ENCODE data around the gene SRGAP2C.
"Not testable (repeated sequence)": the region's sequence is repeated elsewhere in the genome, so short reads cannot be mapped to it uniquely, and the experiment has no call there.

DNA sequence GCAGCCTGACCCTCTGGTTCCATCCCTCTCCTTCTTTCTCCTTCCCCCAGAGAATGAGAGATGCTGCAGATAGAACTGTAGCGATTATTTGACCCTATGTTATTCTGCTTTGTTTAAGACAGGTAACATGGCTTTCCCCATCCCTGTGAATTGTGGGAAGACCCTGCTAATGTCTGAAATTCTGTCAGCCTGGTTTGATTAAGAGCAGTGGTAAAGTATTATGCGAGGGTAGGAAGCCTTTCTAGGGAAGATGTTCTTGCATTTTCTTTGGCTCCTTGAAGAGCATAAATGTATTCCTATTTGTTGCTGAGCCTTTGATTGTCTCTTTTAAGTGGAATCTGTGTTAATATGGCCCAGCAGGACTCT lies 109.4 kb downstream of the SRGAP2C start:
- TF ChIP-seq, protein P1, sequence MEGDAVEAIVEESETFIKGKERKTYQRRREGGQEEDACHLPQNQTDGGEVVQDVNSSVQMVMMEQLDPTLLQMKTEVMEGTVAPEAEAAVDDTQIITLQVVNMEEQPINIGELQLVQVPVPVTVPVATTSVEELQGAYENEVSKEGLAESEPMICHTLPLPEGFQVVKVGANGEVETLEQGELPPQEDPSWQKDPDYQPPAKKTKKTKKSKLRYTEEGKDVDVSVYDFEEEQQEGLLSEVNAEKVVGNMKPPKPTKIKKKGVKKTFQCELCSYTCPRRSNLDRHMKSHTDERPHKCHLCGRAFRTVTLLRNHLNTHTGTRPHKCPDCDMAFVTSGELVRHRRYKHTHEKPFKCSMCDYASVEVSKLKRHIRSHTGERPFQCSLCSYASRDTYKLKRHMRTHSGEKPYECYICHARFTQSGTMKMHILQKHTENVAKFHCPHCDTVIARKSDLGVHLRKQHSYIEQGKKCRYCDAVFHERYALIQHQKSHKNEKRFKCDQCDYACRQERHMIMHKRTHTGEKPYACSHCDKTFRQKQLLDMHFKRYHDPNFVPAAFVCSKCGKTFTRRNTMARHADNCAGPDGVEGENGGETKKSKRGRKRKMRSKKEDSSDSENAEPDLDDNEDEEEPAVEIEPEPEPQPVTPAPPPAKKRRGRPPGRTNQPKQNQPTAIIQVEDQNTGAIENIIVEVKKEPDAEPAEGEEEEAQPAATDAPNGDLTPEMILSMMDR (IDR thresholded peaks at IDR 0.05) = not testable (repeated sequence)
- not testable (repeated sequence) for TF ChIP-seq POLR2A, POLR2AphosphoS5 (IDR thresholded peaks at IDR 0.05)
